Measurements from ENCODE around the gene NARS2. TPM values are rescaled to one million over a fixed set of nuclear protein-coding genes. Genes with fewer than 3 reads are reported as not detected.

The NARS2 gene
- total and polyA plus RNA-seq, 2 donors (not counting 1 experiment from before 2014, with no cell fraction given) = 13.2 to 15.7 TPM

- no peaks in the 10 kb centered on the region for H3K4me1 ChIP-seq (ENCODE audit: control insufficient read depth, extremely low read depth, insufficient read depth, low read length)
- no peaks in the 10 kb centered on the region for H3K36me3 ChIP-seq (ENCODE audit: control insufficient read depth, insufficient read depth, low read length)
- no peak overlapping the region for H2AFZ ChIP-seq (ENCODE audit: low read length)
- H3K79me2 ChIP-seq (ENCODE audit: control insufficient read depth, insufficient read depth, low read length) = no peaks in the 10 kb centered on the region
- H3K4me3 ChIP-seq (replicated peaks in 1 of 4; ENCODE audit: control extremely low read depth in 1 of 4, insufficient read depth in 1 of 4, low read depth in 3 of 4, low read length in 4 of 4) = no peak overlapping the region
- H3K27ac ChIP-seq (ENCODE audit: insufficient read depth, low read length) = no peak overlapping the region
- H4K20me1 ChIP-seq (ENCODE audit: control insufficient read depth, extremely low read depth, insufficient read depth, low read length) = no peaks in the 10 kb centered on the region
- no peaks in the 10 kb centered on the region for H3K27me3 ChIP-seq (ENCODE audit: control insufficient read depth, insufficient read depth, low read length)
- DNase-seq (ENCODE audit: low read depth in 2 of 2) = no peak
- H3K9ac ChIP-seq (ENCODE audit: insufficient read depth, low read length) = no peak overlapping the region
- no peak overlapping the region for H3K4me2 ChIP-seq (ENCODE audit: extremely low read depth, insufficient read depth, low read length)
- TF ChIP-seq CTCF (conservative IDR thresholded peaks at IDR 0.05 in 1 of 2, IDR thresholded peaks at IDR 0.05 in 1 of 2; ENCODE audit: low read depth in 1 of 2, low read length in 2 of 2) = no peak
- TF ChIP-seq EZH2 (IDR thresholded peaks at IDR 0.05; ENCODE audit: low read length, missing control alignments) = no peak
- no peaks in the 10 kb centered on the region for H3K9me3 ChIP-seq (ENCODE audit: control insufficient read depth, insufficient read depth, low read depth, low read length)
These were observed 170.9 kb downstream of the NARS2 start for GRCh38 chr11:78403781-78404180.

GRCh38 chr11:78402847-78403246 is 171.8 kb downstream of the NARS2 start:
- Histone ChIP-seq H3K79me2 (ENCODE audit: control insufficient read depth, insufficient read depth, low read length) (no peaks in the 10 kb centered on the region), H3K27me3 (ENCODE audit: control insufficient read depth, insufficient read depth, low read length) (no peaks in the 10 kb centered on the region), H3K4me3 (replicated peaks in 1 of 4; ENCODE audit: control extremely low read depth in 1 of 4, insufficient read depth in 1 of 4, low read depth in 3 of 4, low read length in 4 of 4) (no peak overlapping the region), H3K9ac (ENCODE audit: insufficient read depth, low read length) (no peak overlapping the region), H4K20me1 (ENCODE audit: control insufficient read depth, extremely low read depth, insufficient read depth, low read length) (no peaks in the 10 kb centered on the region), H3K4me2 (ENCODE audit: extremely low read depth, insufficient read depth, low read length) (no peak overlapping the region), H3K36me3 (ENCODE audit: control insufficient read depth, insufficient read depth, low read length) (no peaks in the 10 kb centered on the region), H3K9me3 (ENCODE audit: control insufficient read depth, insufficient read depth, low read depth, low read length) (no peaks in the 10 kb centered on the region), H3K4me1 (ENCODE audit: control insufficient read depth, extremely low read depth, insufficient read depth, low read length) (no peaks in the 10 kb centered on the region), H2AFZ (ENCODE audit: low read length) (no peak overlapping the region), H3K27ac (ENCODE audit: insufficient read depth, low read length) (no peak overlapping the region)
- no peak for DNase-seq (ENCODE audit: low read depth in 2 of 2)
- TF ChIP-seq EZH2 (IDR thresholded peaks at IDR 0.05; ENCODE audit: low read length, missing control alignments) = no peak
- TF ChIP-seq CTCF (conservative IDR thresholded peaks at IDR 0.05 in 1 of 2, IDR thresholded peaks at IDR 0.05 in 1 of 2; ENCODE audit: low read depth in 1 of 2, low read length in 2 of 2) = no peak

- no peaks in the 10 kb centered on the region for H3K27me3 ChIP-seq (ENCODE audit: control insufficient read depth, insufficient read depth, low read length)
- no peak overlapping the region for H3K9ac ChIP-seq (ENCODE audit: insufficient read depth, low read length)
- no peak overlapping the region for H3K4me2 ChIP-seq (ENCODE audit: extremely low read depth, insufficient read depth, low read length)
- no peak for TF ChIP-seq EZH2 (IDR thresholded peaks at IDR 0.05; ENCODE audit: low read length, missing control alignments)
- no peak for TF ChIP-seq CTCF (conservative IDR thresholded peaks at IDR 0.05 in 1 of 2, IDR thresholded peaks at IDR 0.05 in 1 of 2; ENCODE audit: low read depth in 1 of 2, low read length in 2 of 2)
- no peak overlapping the region for H3K4me3 ChIP-seq (replicated peaks in 1 of 4; ENCODE audit: control extremely low read depth in 1 of 4, insufficient read depth in 1 of 4, low read depth in 3 of 4, low read length in 4 of 4)
- no peak for DNase-seq (ENCODE audit: low read depth in 2 of 2)
- no peaks in the 10 kb centered on the region for H3K79me2 ChIP-seq (ENCODE audit: control insufficient read depth, insufficient read depth, low read length)
- no peaks in the 10 kb centered on the region for H3K36me3 ChIP-seq (ENCODE audit: control insufficient read depth, insufficient read depth, low read length)
- H3K9me3 ChIP-seq (ENCODE audit: control insufficient read depth, insufficient read depth, low read depth, low read length) = no peaks in the 10 kb centered on the region
- H4K20me1 ChIP-seq (ENCODE audit: control insufficient read depth, extremely low read depth, insufficient read depth, low read length) = no peaks in the 10 kb centered on the region
- no peaks in the 10 kb centered on the region for H3K4me1 ChIP-seq (ENCODE audit: control insufficient read depth, extremely low read depth, insufficient read depth, low read length)
- no peak overlapping the region for H2AFZ ChIP-seq (ENCODE audit: low read length)
- H3K27ac ChIP-seq (ENCODE audit: insufficient read depth, low read length) = no peak overlapping the region
These were observed 174.0 kb downstream of the NARS2 start for GRCh38 chr11:78400702-78401101.

All from fibroblast of lung (primary cell).